GM12865 (cell line): ENCODE results near the gene RNF40.

Source experiments
- DNase-seq: peaks from one replicate; pipeline ENCODE4 v3.0.0; 2010; ENCODE audit warnings: low read depth
- H3K4me3 ChIP-seq: 2 replicates; pipeline ENCODE4 v1.5.1; 2011; ENCODE audit warnings: mild to moderate bottlenecking, low read depth, low read length, control low read depth
- TF ChIP-seq, protein P1 (sequence below): IDR thresholded peaks from 2 replicates; pipeline ENCODE4 v1.5.1; 2011; ENCODE audit warnings: low read length, control low read depth, low read depth, inconsistent platforms; ENCODE audit not compliant: insufficient read depth; ENCODE audit errors: missing control alignments

The RNF40 gene

DNA sequence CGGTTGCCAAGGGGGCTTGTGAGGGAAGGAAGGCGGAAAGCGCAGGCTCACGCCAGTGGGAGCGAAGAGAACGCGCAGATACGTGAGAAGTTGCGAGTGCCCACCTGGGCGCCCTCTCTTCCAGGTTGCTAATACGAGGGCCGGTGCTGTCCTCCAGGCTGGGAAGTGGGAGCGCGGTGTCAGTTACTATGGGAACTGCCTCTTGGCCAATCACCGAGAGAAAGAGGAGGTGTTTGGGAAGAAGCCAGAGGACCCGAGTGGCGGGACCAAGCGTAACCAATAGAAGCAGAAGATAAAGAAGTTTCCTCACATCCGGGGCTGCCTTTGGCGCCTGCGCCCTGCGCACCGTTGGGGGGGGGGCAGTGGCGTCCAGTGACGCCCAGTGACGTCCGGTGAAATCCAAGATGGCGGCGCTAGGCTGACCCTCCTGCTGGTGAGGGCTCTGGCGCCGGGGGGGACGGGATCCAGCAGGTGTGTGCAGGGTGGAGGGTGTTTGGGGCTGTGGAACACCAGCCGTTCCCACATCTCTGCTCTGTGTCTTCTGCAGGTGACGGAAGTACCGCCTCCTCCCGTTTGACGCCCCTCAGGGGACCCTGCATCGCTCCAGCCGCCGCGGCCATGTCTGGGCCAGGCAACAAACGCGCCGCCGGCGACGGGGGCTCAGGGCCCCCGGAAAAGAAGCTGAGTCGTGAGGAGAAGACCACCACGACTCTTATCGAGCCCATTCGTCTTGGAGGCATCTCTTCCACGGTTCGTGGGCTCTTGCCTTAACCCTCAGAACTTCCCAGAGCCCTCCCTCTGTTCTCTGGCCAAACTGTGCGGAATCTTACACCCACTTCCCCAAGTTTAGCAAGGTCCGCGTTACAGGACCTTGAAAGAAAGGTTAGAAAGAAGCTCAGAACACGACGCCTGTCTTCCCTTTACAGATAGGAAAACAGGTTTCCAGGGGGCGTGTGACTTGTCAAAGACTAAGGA, at the start of gene RNF40, which contains the start of gene CFAP119:
Gene RNF40, plus strand, starts transcription at position 395 of the 975 bp plus-strand sequence. Its CDS starts 224 bp downstream, at position 619.
Gene CFAP119, minus strand, starts transcription at position 135 of the 975 bp plus-strand sequence. CDS start 314 bp downstream, outside the sequence.
- TF ChIP-seq, protein P1, sequence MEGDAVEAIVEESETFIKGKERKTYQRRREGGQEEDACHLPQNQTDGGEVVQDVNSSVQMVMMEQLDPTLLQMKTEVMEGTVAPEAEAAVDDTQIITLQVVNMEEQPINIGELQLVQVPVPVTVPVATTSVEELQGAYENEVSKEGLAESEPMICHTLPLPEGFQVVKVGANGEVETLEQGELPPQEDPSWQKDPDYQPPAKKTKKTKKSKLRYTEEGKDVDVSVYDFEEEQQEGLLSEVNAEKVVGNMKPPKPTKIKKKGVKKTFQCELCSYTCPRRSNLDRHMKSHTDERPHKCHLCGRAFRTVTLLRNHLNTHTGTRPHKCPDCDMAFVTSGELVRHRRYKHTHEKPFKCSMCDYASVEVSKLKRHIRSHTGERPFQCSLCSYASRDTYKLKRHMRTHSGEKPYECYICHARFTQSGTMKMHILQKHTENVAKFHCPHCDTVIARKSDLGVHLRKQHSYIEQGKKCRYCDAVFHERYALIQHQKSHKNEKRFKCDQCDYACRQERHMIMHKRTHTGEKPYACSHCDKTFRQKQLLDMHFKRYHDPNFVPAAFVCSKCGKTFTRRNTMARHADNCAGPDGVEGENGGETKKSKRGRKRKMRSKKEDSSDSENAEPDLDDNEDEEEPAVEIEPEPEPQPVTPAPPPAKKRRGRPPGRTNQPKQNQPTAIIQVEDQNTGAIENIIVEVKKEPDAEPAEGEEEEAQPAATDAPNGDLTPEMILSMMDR, result no peak
- DNase-seq, result peak; percentile 96
- H3K4me3 ChIP-seq, result peak within 1 kb of the TSS; percentile 89

DNA sequence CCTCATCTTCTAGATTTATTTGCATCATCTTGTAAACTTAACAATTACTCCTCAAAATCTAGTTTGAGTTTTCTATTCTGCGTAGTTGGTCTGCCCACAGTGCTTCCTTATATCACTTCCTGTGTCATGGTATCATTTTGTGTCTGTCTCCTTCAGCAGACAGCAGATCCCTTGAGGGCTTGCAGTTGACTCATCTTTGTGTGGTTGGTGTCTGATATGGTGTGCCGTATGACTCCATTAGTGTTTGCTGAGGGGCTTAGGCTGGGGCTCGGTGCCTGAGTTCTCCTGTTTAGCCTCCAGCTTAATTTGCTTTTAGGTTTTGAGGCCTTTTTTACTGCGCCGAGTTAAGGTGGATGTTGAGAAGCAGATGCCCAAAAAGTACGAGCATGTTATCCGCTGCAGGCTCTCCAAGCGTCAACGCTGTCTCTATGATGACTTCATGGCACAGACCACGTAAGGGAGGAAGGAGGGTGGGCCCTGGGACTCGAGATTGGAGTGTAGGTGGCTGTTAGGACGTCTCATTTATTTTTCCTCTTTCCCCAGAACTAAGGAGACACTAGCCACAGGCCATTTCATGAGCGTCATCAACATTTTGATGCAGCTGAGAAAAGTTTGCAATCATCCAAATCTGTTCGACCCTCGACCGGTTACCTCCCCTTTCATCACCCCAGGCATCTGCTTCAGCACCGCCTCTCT, 46.2 kb upstream of the RNF40 start:
- no peak overlapping the region for H3K4me3 ChIP-seq
- TF ChIP-seq, protein P1, result no peak
- peak; percentile 22 for DNase-seq

DNA sequence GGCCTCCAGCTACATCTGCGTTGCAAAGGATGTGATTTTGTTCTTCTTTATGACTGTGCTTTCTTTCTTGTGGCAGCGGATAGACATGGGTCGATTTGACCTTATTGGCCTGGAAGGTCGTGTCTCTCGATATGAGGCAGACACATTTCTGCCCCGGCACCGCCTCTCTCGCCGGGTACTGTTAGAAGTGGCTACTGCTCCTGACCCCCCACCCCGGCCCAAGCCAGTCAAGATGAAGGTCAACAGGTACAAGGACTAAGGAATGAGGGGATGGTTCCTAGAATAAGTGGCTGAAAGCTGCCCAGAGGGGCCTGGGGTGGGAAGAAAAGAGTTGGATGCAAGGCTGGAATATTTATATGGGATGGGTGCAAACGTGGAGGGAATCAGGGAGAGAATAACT, 42.0 kb upstream of the RNF40 start:
- no peak for DNase-seq
- TF ChIP-seq, protein P1, result no peak
- no peak overlapping the region for H3K4me3 ChIP-seq

DNA sequence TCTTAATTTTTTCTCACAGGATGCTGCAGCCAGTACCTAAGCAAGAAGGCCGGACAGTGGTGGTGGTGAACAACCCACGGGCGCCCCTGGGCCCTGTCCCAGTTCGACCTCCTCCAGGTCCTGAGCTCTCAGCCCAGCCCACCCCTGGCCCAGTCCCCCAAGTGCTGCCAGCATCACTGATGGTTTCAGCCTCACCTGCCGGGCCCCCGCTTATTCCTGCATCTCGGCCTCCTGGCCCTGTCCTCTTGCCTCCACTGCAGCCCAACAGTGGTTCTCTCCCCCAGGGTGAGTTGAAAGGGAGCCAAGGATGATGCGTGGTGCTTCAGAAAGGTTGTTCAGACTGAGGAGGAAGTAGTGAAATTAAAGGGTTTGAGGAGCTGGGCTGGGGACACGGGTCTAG, 41.4 kb upstream of the RNF40 start:
- TF ChIP-seq, protein P1, result no peak
- no peak overlapping the region for H3K4me3 ChIP-seq
- DNase-seq, result no peak

- H3K4me3 ChIP-seq, result no peak overlapping the region
- no peak for DNase-seq
- TF ChIP-seq, protein P1, result no peak
Observed at GRCh38 chr16:30721167-30721566, 41.0 kb upstream of the RNF40 start.

DNA sequence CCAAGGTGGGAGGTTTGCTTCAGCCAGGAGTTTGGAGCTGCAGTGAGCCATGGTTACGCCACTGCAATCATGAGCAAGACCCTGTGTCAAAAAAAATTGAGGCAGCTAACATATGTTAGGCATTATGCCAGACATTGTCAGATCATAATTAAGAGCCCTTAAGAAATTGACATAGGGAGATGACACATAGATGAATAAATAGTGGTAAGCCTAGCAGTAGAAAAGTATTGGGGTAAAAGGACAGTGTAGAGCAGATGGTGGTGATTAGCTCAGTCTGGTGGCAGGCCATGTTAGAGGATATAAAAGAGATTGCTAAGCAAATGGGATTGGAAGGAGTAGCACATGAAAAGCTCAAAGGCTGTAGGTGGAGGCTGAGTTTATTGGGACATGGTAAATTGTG, 40.5 kb upstream of the RNF40 start:
- H3K4me3 ChIP-seq, result no peak overlapping the region
- no peak for DNase-seq
- TF ChIP-seq, protein P1, result no peak
